Brain pericyte (primary cell): ENCODE data around the gene GSTT2.
"Not testable (repeated sequence)": the region's sequence is repeated elsewhere in the genome, so short reads cannot be mapped to it uniquely, and the experiment has no call there.

Experiments used
- DNase-seq: peaks from one replicate; pipeline ENCODE4 v3.0.0-alpha.2; 2012; ENCODE audit warnings: low read depth, low spot score

Gene GSTT2

DNA sequence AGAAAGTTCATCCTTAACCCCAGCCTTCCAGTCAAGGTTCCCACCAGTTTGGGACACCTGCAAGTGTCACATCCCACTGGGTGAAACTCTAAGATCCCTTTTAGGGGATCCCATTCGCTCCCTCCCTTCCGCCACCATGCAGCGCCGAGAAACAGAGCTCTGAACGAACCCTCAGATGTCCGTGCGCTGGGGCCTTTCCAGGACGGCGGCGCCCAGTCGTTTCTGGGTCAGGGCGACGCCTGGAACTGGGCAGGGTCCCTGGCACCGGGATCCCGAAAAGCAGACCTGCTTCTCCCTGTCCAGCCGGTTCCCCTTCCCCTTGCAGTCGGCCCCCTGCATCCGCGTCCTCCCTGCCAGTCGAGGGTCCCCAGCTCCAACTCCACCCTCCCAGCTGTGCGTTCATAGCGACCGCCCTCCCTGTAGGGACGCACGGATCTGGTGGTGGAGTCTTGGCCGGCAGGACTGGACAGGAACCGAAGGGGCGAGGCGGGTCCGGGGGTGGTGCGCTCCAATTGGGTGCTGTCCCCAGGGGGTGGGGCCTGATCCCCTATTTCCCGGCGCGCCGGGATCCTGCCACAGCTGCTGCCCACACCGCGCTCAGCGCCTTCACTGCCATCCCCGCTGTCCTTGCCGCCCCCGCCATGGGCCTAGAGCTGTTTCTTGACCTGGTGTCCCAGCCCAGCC lies at the start of gene GSTT2:
TSS of gene GSTT2 (plus strand) at position 578 of the 684 bp plus-strand sequence.
- not testable (repeated sequence) for DNase-seq

DNA sequence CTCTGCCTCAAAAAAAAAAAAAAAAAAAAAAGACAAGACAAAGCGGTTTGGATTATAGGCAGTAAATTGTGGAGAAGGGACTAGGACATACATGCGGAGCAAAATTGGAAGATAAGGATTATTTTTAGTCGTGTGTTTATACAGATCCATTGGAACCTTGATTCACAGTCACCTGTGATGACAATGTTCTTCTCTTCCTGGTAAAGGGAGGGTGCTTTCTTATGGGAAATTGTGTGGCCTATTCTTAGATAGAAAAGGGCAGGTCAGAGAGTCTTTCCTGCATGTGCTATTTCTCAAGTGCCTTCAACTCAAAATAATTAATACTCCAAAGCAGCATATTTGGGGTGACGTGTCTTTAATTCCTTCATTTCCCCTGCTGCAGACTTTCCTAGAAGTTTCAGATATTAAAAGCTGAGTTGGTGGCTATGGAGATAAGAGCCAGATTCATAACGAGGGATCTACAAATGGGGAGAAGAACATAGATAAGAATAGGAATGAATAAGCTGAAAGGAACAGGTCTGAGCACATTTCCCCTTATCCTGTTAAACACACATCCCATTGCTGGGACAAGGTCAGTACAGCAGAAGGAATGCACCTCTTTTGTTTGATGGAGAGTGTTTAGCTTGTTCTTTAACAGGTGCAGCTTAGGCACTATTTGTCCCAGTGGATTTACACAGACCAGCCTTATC lies 41.5 kb upstream of the GSTT2 start:
- no peak for DNase-seq

DNA sequence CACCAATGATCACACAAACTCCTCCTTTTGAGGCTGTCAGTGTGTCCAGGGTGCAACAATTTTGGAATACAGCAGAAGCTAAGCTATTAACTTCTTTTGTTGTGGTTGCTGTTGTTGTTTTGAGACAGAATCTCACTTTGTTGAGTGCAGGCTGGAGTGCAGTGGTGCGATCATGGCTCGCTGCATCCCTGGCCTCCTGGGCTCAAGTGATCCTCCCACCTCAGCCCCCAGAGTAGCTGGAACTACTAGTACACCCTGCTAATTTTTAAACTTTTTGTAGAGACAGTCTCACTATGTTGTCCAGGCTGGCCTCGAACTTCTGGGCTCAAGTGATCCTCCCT lies 40.9 kb upstream of the GSTT2 start:
- no peak for DNase-seq

DNA sequence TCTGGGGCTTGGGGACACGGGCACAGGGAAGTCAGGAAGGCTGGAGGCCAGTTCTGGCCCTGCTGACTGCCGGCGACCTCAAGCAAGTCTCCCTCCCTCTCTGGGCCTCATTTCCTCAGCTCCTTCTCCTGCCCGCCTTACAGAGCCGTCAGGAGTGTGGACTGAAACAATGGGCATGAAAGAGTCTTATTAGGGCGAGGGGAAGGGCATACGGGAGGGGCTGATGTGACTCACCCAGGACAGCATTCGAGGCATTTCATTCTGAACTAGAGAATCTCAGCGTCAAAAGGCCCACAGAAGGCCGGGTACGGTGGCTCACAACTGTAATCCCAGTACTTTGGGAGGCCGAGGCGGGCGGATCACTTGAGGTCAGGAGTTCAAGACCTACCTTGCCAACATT lies 39.8 kb upstream of the GSTT2 start:
- DNase-seq = not testable (repeated sequence)

DNA sequence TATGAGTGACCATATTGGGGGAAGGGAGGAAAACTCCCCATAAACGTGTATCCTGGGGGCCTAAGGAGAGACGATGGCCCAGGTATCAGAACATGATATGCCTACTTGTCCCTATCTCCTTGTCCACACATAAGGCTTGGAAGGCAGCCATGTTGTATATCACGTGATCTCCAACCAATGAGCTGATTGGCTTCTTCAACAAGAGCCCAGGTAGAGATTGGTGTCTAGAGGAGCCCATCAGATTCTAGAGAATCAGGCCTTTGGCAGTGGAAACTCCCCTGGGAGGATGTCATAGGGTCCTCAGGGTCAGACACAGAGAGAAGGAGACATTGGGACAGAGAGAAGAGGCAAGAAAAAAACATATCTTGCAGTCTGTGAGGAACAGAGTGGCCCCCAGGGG lies 32.5 kb upstream of the GSTT2 start:
- not testable (repeated sequence) for DNase-seq

DNA sequence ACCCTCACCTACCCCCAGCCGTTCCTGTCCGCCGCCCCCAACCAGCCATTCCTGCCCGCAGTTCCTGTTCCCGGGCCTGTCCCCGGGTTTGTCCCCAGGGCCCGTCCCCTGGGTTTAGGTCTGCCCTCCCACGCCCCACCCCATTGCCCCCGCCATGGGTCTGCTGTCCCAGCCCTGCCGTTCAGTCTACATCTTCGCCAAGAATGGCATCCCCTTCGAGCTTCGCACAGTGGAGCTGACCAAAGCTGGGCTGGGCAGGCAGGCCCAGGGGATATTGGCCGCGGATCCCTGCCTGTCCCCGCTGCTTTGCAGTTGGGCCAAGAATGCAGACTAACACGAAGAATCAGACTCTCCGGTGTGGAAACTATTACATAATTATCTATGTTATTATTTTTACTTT lies 30.2 kb upstream of the GSTT2 start:
- DNase-seq = not testable (repeated sequence)

DNA sequence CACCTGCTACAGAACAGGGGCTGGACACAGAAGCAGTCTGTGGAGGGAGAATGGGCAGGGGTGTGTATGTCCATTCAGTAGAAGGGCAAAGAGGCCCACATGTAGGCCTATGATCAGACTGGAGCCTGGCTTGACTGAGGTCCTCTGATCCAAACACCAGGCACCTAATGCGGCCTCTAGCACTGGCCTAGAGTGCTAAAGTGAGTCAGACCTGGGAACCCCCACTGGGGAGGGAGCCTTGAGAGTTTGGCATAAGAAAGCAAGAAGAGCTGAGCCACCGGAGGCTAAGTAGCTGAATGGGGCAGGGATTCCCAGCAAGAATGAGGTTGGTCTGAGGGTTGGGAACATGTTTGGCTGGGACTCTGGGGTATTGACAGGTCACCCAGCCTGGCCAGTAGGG lies 28.6 kb upstream of the GSTT2 start:
- DNase-seq = not testable (repeated sequence)

DNA sequence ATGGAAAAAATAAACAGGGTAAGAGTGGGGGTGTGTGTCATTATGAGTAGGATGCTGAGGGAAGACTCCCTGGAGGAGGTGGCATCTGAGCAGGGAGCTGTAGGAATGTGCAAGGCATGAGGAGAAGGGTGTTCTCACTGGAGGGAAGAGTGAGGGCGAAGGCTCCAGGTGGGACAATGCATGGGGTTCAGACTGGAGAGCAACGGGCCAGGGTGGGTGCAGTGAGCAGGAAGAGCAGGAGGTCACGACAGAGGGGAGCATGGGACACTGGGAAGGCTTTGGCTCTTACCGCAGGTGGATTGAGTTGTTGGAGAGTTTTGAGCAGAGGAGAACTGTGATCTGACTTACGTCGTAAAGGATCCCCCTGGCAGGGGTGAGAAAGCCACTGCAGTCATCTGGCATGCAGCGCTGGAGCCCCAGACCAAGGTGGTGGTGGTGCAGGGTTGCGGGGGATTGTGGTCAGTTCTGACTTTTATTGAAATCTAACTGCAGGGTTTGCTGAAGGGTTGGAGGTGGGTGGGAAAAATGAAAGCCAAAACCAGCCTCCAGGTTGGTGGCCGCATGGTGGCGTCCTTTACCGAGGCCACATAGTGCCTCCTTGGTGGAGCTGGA lies 27.0 kb upstream of the GSTT2 start:
- DNase-seq = not testable (repeated sequence)

DNA sequence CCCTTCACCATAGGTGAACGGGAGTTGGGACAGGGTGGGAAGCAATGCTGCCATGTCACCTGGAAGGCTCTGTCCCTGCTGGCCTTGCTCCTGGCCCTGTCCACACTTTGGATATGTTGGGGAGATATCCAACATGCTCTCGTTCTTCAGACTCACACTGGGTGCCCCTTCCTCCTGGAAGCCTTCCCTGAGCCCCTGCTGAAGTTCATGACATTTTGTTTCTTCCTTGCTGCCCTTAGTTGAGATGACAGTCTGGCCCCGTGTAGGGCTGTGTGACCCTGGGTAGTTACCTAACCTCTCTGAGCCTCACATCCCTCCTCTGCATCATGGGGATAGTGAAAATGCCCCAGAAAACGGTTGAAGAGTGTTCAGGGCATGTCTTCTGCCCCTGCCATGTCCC lies 26.4 kb upstream of the GSTT2 start:
- not testable (repeated sequence) for DNase-seq

DNA sequence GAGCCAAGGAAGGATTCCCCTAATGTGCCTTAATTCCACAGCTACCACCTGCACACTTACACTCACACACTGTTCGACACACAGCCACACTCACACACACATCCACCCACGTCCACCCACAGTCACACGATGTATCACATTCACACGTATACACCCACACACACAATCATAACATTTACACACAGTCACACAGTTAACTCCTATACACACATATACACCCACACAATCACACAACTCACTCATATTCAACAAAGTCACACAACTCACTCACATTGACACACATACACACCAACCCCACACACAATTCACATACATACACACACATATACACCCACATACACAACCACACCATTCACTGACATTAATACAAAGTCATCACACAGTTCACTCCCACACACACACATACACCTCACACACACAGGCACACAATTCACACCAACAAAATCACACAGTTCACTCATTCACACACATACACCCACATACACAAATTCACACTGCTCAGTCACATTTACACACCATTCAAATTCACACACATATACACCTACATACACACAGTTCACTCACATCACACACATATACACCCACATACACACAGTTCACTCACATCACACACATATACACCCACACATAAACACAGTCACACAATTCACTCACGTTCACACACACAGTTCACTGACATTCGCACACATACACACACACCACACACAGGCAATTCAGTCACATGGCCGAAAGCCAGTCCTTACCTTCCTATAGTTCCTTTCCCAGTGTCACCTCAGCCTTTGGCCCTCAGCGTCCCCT lies 25.5 kb upstream of the GSTT2 start:
- not testable (repeated sequence) for DNase-seq

DNA sequence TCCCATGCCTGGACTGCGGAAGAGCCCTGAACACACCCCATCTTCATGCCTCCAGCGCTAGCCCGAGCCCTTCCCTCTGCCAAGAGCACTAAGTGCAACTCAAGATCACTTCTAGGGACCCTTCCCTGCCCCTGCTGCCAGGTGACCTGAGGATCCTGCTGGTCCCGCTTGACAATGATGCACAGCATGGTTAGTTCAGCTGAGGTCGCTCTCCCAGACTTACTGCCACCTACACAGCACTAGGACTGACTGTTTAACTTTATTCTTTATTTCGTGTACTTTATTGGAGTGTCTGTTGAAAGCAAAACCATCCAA lies 25.0 kb upstream of the GSTT2 start:
- DNase-seq = not testable (repeated sequence)

DNA sequence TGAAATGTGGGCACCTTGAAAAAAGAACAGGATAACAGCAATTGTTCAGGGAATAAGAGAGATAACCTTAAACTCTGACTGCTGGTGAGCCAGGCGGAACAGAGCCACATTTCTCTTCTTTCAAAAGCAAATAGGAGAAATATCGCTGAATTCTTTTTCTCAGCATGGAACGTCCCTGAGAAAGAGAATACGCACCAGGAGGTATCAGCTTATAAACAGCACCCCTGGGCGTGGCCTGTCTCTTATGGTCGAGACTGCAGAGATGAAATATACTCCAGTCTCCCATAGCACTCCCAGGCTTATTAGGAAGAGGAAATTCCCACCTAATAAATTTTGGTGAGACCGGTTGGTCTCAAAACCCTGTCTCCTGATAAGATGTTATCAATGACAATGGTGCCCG lies 24.0 kb upstream of the GSTT2 start:
- DNase-seq = not testable (repeated sequence)

DNA sequence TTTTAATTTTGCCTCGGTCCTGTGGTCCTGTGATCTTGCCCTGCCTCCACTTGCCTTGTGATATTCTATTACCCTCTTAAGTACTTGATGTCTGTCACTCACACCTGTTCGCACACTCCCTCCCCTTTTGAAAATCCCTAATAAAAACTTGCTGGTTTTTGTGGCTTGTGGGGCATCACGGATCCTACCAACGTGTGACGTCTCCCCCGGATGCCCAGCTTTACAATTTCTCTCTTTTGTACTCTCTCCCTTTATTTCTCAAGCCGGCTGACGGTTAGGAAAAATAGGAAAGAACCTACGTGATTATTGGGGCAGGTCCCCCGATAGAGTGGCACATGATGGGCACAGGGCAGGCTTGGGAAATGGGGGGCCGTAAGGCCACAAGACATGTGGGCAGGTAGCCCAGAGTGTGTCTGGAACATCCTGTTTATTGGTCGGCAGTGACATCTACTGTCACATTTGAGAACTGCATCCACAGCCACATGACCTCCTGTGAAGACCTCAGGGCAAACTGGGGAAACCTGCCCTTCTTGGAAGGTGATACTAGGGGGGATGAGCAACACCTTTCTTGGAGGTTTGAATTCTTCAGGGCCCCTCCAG lies 23.5 kb upstream of the GSTT2 start:
- DNase-seq = not testable (repeated sequence)

DNA sequence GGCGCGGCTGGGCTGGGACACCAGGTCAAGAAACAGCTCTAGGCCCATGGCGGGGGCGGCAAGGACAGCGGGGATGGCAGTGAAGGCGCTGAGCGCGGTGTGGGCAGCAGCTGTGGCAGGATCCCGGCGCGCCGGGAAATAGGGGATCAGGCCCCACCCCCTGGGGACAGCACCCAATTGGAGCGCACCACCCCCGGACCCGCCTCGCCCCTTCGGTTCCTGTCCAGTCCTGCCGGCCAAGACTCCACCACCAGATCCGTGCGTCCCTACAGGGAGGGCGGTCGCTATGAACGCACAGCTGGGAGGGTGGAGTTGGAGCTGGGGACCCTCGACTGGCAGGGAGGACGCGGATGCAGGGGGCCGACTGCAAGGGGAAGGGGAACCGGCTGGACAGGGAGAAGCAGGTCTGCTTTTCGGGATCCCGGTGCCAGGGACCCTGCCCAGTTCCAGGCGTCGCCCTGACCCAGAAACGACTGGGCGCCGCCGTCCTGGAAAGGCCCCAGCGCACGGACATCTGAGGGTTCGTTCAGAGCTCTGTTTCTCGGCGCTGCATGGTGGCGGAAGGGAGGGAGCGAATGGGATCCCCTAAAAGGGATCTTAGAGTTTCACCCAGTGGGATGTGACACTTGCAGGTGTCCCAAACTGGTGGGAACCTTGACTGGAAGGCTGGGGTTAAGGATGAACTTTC lies 18.7 kb upstream of the GSTT2 start, which contains the start of gene GSTT2B:
TSS of gene GSTT2B (minus strand) at position 112 of the 688 bp plus-strand sequence. CDS start at position 48, 64 bp downstream.
- not testable (repeated sequence) for DNase-seq

DNA sequence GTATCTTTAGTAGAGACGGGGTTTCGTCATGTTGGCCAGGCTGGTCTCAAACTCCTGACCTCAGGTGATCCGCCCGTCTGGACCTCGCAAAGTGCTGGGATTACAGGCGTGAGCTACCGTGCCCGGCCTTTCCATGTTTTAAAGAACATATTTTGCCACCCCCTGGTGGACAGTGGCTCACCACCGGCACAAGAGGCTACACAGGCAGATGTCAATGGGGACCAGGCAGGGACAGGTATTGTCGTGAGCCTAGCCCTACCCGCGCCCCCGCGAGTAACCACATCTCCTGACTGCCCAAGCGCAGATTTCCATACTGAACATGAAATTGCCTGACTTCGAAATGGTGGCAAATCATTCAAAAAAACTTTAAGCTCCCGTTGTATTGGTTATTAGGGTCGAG lies 13.8 kb upstream of the GSTT2 start:
- not testable (repeated sequence) for DNase-seq

DNA sequence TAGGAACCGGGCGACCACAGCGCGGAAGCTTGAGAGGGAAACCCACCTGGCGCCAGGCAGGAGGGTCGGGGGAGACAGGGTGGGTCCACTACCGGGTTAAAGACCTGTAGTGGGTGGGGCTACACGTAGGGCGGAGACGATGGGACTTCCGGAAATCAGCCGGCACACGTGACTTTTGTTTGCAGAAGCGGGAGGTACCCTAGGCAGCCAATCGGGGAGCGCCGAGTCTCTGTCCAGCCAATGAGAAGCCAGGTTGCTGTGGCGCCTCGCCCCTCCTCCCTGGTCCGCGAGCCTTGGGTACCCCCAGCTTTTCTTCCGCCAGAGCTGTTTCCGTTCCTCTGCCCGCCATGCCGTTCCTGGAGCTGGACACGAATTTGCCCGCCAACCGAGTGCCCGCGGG lies 13.4 kb upstream of the GSTT2 start, which contains the start of gene DDTL:
TSS of gene DDTL (plus strand) at position 321 of the 400 bp plus-strand sequence. CDS start at position 348, 27 bp downstream.
- DNase-seq = not testable (repeated sequence)

DNA sequence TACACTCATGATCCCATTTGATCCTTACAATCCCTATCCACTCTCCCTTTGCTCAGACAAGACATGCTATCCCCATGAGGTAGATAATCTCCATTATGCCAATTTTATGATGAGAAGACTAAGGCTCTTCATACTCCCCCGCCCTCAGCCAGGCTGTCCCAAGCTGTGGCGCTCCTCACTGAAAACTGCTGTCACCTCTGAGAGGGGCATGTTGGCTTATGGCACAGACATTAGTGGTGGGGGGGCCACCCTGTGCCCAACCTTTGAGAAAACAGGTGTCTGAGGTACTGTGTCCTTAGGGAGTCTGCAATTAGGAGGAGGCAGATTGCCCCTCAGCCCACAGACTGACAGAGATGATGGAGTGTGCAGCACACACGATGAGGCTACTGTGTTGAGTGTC lies 10.9 kb upstream of the GSTT2 start:
- no peak for DNase-seq

DNA sequence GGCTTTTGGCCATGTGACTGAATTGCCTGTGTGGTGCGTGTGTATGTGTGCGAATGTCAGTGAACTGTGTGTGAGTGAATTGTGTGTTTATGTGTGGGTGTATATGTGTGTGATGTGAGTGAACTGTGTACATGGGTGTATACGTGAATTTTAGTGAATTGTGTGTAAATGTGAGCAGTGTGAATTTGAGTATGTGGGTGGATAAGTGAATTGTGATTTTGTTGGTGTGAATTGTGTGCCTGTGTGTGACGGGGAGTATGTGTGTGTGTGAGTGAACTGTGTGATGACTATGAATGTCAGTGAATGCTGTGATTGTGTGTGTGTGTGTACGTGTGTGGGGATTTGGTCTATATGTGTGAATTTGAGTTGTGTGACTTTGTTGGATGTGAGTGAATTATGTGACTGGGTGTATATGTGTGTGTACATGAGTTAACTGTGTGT lies 9.7 kb upstream of the GSTT2 start:
- DNase-seq = no peak

DNA sequence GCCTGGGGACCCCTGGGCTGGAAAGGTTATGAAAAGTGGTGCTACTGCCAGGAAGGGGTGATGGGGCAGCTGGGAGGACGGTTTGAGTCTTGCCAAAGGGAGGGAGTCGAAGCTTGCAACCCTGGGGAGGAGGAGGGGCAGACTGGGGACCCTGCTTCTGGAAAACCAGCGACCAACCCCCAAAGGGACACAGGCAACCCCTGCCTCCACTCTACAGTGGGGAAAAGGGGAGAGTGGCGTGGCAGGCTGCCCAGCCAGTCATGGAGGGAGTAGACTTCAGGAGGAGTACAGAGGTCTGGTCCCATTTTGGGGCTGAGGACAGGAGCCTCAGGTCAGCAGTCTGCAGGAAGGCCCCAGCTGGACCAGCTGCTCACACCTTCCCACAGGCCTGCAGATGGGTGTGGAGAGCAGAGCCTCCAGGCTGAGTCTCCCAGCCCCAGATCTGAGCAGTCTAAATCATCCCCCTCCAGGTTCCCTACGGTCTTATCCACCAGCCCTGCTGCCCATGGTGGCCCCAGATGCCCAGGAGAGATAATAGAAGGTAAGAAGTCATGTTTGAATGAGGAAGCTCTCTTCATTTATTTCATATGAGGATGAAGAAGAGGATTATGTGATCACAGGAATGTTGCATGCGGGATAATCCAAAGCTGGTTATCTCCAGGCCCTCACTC lies 9.0 kb upstream of the GSTT2 start:
- DNase-seq = no peak

DNA sequence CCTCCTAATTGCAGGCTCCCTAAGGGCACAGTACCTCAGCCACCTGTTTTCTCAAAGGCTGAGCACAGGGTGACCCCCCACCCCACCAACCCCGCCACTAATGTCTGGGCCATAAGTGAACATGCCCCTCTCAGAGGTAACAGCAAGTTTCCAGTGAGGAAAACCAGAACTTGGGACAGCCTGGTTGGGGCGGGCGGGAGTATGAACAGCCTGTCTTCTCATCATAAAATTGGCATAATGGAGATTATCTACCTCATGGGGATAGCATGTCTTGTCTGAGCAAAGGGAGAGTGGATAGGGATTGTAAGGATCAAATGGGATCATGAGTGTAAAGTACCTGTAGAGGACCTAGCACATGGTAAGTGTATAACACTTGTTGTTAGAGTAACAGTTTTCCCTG lies 8.0 kb upstream of the GSTT2 start:
- DNase-seq = not testable (repeated sequence)
